Activated CD8-positive, alpha-beta T cell treated with anti-CD3 and anti-CD28 coated beads for 36 hours (primary cell): ENCODE measurements around the gene SPECC1. TPM values are rescaled to one million over a fixed set of nuclear protein-coding genes. Genes with fewer than 3 reads are reported as not detected.

Experiments
- ATAC-seq: fragments of 200-7000 bp; cut with Tn5 transposase; one replicate; pipeline ENCODE4 v1.10.0; 2021; ENCODE audit warnings: mild to moderate bottlenecking, moderate library complexity
- CTCF ChIA-PET: fragments of 350-600 bp; sonication (Branson Sonifier 250); formaldehyde crosslinking; loops from one replicate; lab custom pipeline; 2021; ENCODE audit warnings: antibody characterized with exemption; lab: Charles Lee
- POLR2A ChIA-PET: fragments of 350-600 bp; sonication (Branson Sonifier 250); formaldehyde crosslinking; loops from one replicate; lab custom pipeline; 2021; ENCODE audit warnings: antibody characterized with exemption; lab: Charles Lee
- DNase-seq: peaks from one replicate; pipeline ENCODE4 v3.0.0-alpha.2; 2020
- H3K27ac Mint-ChIP-seq: one replicate; pipeline ENCODE4 v1.8.0; 2021; ENCODE audit warnings: mild to moderate bottlenecking, mixed read lengths
- H3K27me3 Mint-ChIP-seq: one replicate; pipeline ENCODE4 v1.8.0; 2021; ENCODE audit warnings: mixed read lengths
- H3K36me3 Mint-ChIP-seq: one replicate; pipeline ENCODE4 v1.8.0; 2021; ENCODE audit warnings: low read depth, mixed read lengths
- H3K4me1 Mint-ChIP-seq: one replicate; pipeline ENCODE4 v1.8.0; 2021; ENCODE audit warnings: low read depth, mixed read lengths
- H3K4me3 Mint-ChIP-seq: one replicate; pipeline ENCODE4 v1.8.0; 2021; ENCODE audit warnings: mild to moderate bottlenecking, moderate library complexity, mixed read lengths
- H3K9me3 Mint-ChIP-seq: one replicate; pipeline ENCODE4 v1.8.0; 2021; ENCODE audit warnings: mixed read lengths
- intact Hi-C: fragments of 100-400 bp; cut with micrococcal nuclease; formaldehyde crosslinking; loops from one replicate; pipeline ENCODE4 v1.10.0; 2022
- total RNA-seq, 2 experiments: library from RNA; stranded (reverse); gene quantifications; one replicate each; pipeline ENCODE4 v1.2.3, GENCODE V29; 2021
- TF ChIP-seq, protein P1 (sequence below): fragments of 200-600 bp; IDR thresholded peaks from one replicate; pipeline ENCODE4 v1.8.0; 2022; ENCODE audit warnings: antibody characterized with exemption, mild to moderate bottlenecking

SPECC1 gene
- total RNA-seq, 2 experiments from 2014 or later, result 9.9 to 10.3 TPM

DNA sequence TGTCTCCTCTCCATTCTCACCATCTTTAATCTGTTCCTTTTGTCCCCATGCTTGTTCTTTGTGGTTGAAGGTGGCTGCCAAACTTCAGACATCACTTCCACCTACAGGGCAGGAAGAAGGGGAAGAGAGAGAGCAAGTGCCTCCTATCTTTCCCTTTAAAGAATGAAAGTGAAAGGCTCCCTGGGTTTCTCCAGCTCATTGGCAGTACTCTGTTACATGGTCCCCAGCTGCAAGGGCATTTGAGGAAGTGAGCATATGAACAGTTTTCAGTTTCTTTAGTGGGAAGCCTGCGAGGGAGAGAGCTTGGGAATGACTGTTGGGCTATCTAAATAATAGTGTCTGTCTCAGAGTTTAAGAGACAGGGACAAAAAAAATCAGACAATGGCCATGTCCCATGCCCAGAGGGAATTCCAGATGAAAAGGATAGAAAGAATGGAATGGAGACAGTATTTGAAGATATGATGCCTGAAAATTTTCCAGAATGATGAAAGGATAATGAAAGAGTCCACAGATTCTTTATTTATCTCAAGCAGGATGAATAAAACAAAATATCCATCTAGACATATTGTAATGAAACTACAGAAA, 298.3 kb downstream of the SPECC1 start:
- POLR2A ChIA-PET, result interaction anchor here (1.0 kb wide), 1 partner anchor 30 kb away, joined by 3 read pairs; no protein-coding TSS in a partner anchor
- TF ChIP-seq, protein P1, sequence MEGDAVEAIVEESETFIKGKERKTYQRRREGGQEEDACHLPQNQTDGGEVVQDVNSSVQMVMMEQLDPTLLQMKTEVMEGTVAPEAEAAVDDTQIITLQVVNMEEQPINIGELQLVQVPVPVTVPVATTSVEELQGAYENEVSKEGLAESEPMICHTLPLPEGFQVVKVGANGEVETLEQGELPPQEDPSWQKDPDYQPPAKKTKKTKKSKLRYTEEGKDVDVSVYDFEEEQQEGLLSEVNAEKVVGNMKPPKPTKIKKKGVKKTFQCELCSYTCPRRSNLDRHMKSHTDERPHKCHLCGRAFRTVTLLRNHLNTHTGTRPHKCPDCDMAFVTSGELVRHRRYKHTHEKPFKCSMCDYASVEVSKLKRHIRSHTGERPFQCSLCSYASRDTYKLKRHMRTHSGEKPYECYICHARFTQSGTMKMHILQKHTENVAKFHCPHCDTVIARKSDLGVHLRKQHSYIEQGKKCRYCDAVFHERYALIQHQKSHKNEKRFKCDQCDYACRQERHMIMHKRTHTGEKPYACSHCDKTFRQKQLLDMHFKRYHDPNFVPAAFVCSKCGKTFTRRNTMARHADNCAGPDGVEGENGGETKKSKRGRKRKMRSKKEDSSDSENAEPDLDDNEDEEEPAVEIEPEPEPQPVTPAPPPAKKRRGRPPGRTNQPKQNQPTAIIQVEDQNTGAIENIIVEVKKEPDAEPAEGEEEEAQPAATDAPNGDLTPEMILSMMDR, result no peak
- peaks cover 18% of the 10 kb centered on the region for H3K9me3 Mint-ChIP-seq

DNA sequence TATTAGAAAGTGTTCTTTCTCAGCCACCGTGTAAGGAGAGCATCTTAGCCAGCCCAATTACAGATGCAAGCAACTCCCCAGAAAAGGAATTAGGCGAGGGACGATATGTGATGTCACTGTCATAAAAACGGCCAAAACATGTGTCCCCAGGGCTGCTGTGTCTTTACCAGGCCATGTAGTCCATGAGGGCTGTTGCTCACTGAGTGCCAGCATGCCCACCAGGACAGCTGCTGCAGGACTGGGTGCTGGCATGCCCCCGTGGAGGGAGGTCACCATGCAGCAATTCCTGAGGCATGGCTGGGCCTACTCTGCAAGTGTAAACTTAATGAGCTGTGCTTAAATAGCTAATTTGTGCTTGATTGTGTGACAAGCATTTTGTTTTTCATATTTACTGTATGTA, 301.3 kb downstream of the SPECC1 start:
- POLR2A ChIA-PET, result no interaction called here
- no peak overlapping the region for H3K4me3 Mint-ChIP-seq

More for the DNA sequence above, 298.3 kb downstream of the SPECC1 start:
- Mint-ChIP-seq H3K4me1 (no peaks in the 10 kb centered on the region), H3K4me3 (no peak overlapping the region), H3K36me3 (peaks cover 10% of the 10 kb centered on the region), H3K27me3 (no peaks in the 10 kb centered on the region), H3K27ac (no peak overlapping the region)
- CTCF ChIA-PET, result interaction anchor here (1.3 to 2.0 kb wide), 2 partner anchors 80 to 185 kb away, joined by 3 to 8 read pairs; no protein-coding TSS in a partner anchor
- ATAC-seq (no peak), DNase-seq (no peak)
- intact Hi-C loops, result no loop called here

DNA sequence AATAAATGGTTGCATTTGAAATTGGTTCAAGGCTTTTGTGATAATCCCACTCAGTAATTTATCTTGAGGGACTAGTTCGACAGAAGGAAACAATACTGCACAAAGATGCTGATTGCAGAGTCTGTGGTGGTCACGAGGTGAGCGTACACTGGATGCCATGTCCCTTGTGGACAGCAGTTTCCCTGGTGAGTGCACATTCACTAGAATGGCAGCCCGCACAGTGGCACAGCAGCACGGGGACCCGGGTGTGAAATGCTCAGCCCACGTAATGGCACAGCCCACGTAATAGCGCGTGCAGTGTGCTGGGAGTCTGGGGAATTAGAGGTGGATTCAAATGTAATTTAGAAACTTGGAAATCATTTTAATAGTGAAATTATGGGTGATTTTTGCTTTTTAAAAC, 304.1 kb downstream of the SPECC1 start:
- Mint-ChIP-seq H3K4me1 (no peaks in the 10 kb centered on the region), H3K27me3 (no peaks in the 10 kb centered on the region), H3K27ac (no peak overlapping the region), H3K4me3 (no peak overlapping the region), H3K36me3 (no peaks in the 10 kb centered on the region), H3K9me3 (peaks cover 1% of the 10 kb centered on the region)
- ChIA-PET CTCF (interaction anchor here (1.8 kb wide), 1 partner anchor 86 kb away, joined by 7 read pairs; no protein-coding TSS in a partner anchor), POLR2A (no interaction called here)
- intact Hi-C loops, result loop anchor here (10.0 kb wide), 1 partner anchor 189 kb away; no protein-coding TSS in a partner anchor
- no peak for DNase-seq
- ATAC-seq, result no peak
- TF ChIP-seq, protein P1, result no peak

More for the DNA sequence above, 301.3 kb downstream of the SPECC1 start:
- no peaks in the 10 kb centered on the region for H3K4me1 Mint-ChIP-seq
- intact Hi-C loops, result loop anchor here (10.0 kb wide), 1 partner anchor 186 kb away; no protein-coding TSS in a partner anchor
- ATAC-seq, result no peak
- DNase-seq, result no peak
- TF ChIP-seq, protein P1, result no peak
- H3K9me3 Mint-ChIP-seq, result peaks cover 18% of the 10 kb centered on the region
- no peaks in the 10 kb centered on the region for H3K27me3 Mint-ChIP-seq
- CTCF ChIA-PET, result interaction anchor here (1.4 kb wide), 1 partner anchor 83 kb away, joined by 3 read pairs; no protein-coding TSS in a partner anchor
- H3K27ac Mint-ChIP-seq, result no peak overlapping the region
- peaks cover 10% of the 10 kb centered on the region for H3K36me3 Mint-ChIP-seq

DNA sequence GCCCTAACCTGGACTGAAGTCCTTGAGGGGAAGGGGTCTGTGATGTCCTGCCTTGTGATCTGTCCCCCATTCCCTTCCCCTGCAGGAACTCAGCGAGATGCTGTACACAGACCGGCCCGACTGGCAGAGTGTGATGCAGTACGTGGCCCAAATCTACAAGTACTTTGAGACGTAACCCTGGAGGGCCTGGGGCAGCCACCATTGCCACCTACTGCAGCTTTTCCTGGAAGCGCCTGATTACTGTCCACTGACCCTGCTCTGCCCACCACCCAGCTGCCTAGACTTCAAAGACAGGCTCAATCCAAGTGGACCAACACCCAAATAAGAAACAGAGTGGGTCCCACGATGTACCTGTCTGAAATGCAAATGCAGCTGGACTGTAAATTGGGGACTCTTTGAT, 304.7 kb downstream of the SPECC1 start:
- Mint-ChIP-seq H3K4me1 (no peaks in the 10 kb centered on the region), H3K27ac (no peak overlapping the region), H3K9me3 (peaks cover 1% of the 10 kb centered on the region), H3K36me3 (no peaks in the 10 kb centered on the region), H3K27me3 (no peaks in the 10 kb centered on the region), H3K4me3 (no peak overlapping the region)
- TF ChIP-seq, protein P1, result no peak
- ATAC-seq (no peak), DNase-seq (no peak)
- POLR2A ChIA-PET, result no interaction called here
- CTCF ChIA-PET, result interaction anchor here (1.8 kb wide), 1 partner anchor 87 kb away, joined by 7 read pairs; no protein-coding TSS in a partner anchor
- intact Hi-C loops, result loop anchor here (10.0 kb wide), 1 partner anchor 189 kb away; no protein-coding TSS in a partner anchor

DNA sequence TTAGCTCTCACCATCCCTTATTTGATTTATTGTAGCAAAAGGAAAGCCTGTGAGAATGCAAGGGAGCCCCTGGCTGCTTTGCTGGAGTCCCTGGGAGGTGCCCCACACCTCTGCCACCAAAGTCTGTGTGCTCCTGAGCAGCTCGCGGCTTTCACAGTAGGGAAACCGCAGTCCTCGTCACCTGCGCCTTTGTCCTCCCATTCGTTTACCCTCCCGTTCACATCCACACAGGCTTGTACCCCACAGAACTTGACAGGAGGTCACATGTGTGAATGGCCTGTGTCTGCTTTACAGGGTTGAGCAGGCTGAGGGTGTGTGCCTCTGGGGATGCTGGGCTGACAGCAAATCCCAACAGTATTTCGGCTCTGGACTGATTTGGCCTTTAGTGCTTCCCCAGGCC, 305.7 kb downstream of the SPECC1 start:
- intact Hi-C loops, result loop anchor here (5.0 to 10.0 kb wide), 2 partner anchors 88 to 190 kb away; no protein-coding TSS in a partner anchor
- ChIA-PET CTCF (interaction anchor here (1.0 to 1.8 kb wide), 2 partner anchors 88 to 306 kb away, joined by 4 to 7 read pairs; no protein-coding TSS in a partner anchor), POLR2A (no interaction called here)
- no peak overlapping the region for H3K27ac Mint-ChIP-seq
- no peaks in the 10 kb centered on the region for H3K9me3 Mint-ChIP-seq
- DNase-seq, result no peak
- H3K4me3 Mint-ChIP-seq, result no peak overlapping the region
- H3K4me1 Mint-ChIP-seq, result no peaks in the 10 kb centered on the region
- TF ChIP-seq, protein P1, result no peak
- no peaks in the 10 kb centered on the region for H3K27me3 Mint-ChIP-seq
- ATAC-seq, result no peak
- H3K36me3 Mint-ChIP-seq, result no peaks in the 10 kb centered on the region
